Choroid plexus epithelial cell (primary cell): ENCODE measurements around the gene CACNA2D3.
A peak's percentile ranks its signal among the peaks of the same experiment; 100 is the strongest.

Source experiments
- DNase-seq: peaks from one replicate; pipeline ENCODE4 v3.0.0-alpha.2; 2010; ENCODE audit warnings: low read depth
- H3K4me3 ChIP-seq: 2 replicates; pipeline ENCODE4 v1.5.1; 2011; ENCODE audit warnings: low read depth, mild to moderate bottlenecking, control low read depth, low read length, moderate library complexity
- TF ChIP-seq, protein P1 (sequence below): conservative IDR thresholded peaks from 2 replicates; pipeline ENCODE4 v1.5.1; 2011; ENCODE audit warnings: low read depth, mild to moderate bottlenecking, control low read depth, inconsistent platforms, low read length, moderate library complexity

Gene CACNA2D3

DNA sequence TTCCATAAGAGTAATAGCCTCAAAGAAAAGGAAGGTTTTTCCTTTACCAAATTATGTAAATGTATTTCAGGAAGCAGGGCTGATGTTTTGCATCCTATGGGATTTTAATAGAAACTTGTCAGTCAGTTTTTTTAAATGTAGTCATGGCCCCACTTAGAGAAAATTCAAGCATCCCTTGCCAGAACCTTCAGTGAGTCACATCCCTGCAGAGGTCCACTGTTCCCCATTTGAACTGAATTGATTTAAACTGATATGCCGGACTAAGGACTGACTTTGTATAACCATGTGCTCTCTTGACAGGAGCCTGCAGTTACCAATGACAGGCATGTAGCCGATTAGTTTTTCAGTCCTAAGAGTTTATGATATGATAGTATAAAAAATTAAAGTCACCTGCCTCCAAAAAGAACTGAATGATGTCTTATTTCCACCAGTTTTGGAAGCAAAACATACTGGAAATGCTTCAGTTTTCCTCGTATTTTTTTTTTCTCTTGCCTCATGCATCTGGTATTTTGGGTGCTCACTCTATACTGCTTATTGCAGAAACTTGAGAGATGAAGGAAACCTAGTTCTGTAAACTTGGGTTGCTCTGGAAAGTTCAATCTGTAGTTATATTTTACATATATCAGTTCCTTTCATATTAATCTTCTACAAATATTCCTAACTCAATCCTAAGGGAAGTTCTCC, 774.8 kb downstream of the CACNA2D3 start:
- H3K4me3 ChIP-seq, result no peak overlapping the region
- TF ChIP-seq, protein P1, sequence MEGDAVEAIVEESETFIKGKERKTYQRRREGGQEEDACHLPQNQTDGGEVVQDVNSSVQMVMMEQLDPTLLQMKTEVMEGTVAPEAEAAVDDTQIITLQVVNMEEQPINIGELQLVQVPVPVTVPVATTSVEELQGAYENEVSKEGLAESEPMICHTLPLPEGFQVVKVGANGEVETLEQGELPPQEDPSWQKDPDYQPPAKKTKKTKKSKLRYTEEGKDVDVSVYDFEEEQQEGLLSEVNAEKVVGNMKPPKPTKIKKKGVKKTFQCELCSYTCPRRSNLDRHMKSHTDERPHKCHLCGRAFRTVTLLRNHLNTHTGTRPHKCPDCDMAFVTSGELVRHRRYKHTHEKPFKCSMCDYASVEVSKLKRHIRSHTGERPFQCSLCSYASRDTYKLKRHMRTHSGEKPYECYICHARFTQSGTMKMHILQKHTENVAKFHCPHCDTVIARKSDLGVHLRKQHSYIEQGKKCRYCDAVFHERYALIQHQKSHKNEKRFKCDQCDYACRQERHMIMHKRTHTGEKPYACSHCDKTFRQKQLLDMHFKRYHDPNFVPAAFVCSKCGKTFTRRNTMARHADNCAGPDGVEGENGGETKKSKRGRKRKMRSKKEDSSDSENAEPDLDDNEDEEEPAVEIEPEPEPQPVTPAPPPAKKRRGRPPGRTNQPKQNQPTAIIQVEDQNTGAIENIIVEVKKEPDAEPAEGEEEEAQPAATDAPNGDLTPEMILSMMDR, result no peak
- peak; percentile 54 for DNase-seq

DNA sequence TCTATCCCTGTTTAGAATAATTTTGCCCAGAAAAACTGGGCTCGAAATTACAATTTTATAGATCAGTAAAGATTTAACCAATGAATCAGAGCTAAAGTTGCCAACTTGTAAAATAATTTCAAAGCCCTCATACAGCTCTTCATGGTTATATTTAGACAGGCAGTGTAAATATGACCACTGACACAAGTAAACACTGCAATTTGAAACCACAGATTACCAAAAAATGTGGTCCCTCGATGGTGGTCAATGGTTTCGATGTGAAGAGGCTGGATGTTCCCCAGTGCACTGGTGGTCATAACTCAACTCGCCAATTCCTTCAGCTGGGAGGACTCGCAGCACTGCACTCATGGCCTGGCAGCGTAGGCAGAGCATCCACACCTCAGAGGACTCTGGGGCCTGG, 776.9 kb downstream of the CACNA2D3 start:
- no peak for DNase-seq
- H3K4me3 ChIP-seq, result no peak overlapping the region
- TF ChIP-seq, protein P1, result no peak

- H3K4me3 ChIP-seq, result no peak overlapping the region
- TF ChIP-seq, protein P1, result no peak
- peak; percentile 71 for DNase-seq
These were observed 778.7 kb downstream of the CACNA2D3 start for GRCh38 chr3:54900838-54901591.

DNA sequence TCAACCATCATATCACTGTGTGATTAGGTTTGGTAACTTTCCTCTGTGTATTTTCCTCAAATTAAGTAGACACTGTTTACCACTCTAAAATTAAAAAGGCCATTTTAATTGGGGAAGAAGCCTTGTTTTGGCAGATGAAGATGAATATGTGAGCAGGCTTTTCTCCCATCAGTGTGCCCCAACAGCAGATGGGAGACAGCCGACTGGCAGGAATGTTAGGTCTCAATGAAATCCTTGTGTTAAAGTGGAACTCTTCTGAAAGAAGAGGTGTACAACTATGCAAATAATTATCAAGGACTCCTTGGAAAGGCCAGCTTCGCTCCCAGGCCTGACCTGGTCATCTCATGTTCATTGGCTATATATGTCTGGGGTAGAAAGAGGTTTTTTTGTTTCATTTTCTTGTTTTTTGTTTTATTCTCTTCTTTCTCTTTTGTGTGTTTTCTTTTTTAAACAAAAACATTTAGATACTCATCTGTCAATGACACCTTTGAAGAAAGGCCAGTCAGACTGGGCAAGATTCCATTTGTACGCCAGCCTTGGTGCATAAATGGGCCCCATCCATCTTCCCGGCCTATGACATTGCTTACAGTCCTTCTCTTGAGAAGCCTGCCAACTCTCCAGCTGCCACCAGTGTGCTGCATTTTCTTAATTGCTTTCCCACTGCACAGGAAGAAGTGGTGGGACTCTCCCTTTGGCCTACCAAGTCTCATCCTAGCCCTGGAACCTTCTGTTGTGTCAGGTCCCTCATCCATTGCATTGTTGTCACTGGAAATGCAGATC, 779.7 kb downstream of the CACNA2D3 start:
- no peak for DNase-seq
- TF ChIP-seq, protein P1, result no peak
- H3K4me3 ChIP-seq, result no peak overlapping the region

DNA sequence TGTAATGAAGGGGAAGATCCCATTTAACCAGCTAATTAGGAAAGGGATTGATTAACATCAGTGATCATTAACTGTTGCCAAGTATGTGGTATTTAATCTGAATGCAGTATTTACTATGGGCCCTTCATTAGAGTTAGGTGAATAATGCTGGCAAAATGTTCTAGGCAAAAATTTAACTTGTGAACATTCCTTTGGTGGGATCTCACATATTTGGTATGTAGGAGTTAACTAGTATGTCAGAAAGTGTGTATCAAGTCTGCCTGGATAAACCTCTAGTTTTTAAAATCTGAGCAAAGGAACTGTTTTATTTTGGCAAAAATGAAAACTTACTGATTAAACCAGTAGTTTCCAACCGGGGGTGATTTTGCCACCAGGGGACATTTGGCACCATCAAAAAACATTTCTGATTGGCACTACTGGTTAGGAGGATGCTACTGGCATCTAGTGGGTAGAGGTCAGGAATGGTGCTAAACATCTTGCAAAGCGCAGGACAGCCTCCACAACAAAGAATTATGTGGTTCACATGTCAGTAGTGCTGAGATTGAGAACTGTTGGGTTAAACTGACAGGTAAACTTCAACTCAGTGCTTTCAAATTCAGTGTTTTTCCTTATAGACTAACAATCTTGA, 783.0 kb downstream of the CACNA2D3 start:
- peak; percentile 70 for DNase-seq
- TF ChIP-seq, protein P1, result peak; percentile 3
- H3K4me3 ChIP-seq, result no peak overlapping the region

DNA sequence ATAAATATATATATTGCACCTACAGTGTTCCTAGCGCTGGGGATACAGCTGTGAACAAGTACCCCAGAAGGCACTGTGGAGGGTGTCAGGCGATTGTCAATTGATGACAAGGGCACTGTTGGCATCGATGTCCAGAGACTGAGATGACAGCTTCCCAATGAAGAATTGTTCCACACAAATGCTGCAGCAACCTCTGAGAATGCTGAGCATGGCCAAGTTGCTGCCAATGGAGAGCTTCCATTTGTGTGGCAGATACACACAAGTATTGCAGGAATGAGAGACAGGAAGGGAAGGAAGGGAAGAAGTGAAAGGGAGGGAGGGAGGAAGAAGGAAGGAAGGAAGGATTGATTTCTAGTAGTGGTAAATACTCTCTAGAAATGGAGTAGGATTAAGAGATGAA, 783.6 kb downstream of the CACNA2D3 start:
- no peak for DNase-seq
- no peak overlapping the region for H3K4me3 ChIP-seq
- TF ChIP-seq, protein P1, result no peak
